NCI-H345 treated with DMSO at 0.1 percent for 48 hours (cell line): ENCODE data around the gene KIR3DL2.
"Not testable (repeated sequence)": the region's sequence is repeated elsewhere in the genome, so short reads cannot be mapped to it uniquely, and the experiment has no call there.

ENCODE experiments used
- DNase-seq: peaks from one replicate; lab custom pipeline; 2025; ENCODE audit not compliant: unreplicated experiment; lab: John Stamatoyannopoulos, UW

Gene KIR3DL2

GRCh38 chr19:54850061-54850640 is at the start of gene KIR3DL2:
TSS of gene KIR3DL2 (plus strand) at chr19:54850443. CDS start at chr19:54850476, 33 bp downstream.
- not testable (repeated sequence) for DNase-seq

- no peak for DNase-seq
Observed at GRCh38 chr19:54803410-54803809, 46.8 kb upstream of the KIR3DL2 start, which contains the start of gene KIR2DL4. TSS of gene KIR2DL4 (plus strand) at chr19:54803610. CDS start at chr19:54803652, 42 bp downstream.

- DNase-seq, result no peak
Observed at GRCh38 chr19:54804101-54804500, 46.1 kb upstream of the KIR3DL2 start.

GRCh38 chr19:54804571-54804970 is 45.7 kb upstream of the KIR3DL2 start:
- DNase-seq, result no peak

- DNase-seq, result no peak
Observed at GRCh38 chr19:54805665-54806515, 44.4 kb upstream of the KIR3DL2 start.

- no peak for DNase-seq
Observed at GRCh38 chr19:54806516-54806838, 43.8 kb upstream of the KIR3DL2 start.

GRCh38 chr19:54814571-54814970 is 35.7 kb upstream of the KIR3DL2 start:
- DNase-seq, result not testable (repeated sequence)

GRCh38 chr19:54816251-54816650 is 34.0 kb upstream of the KIR3DL2 start, which contains the start of gene KIR3DL1:
TSS of gene KIR3DL1 (plus strand) at chr19:54816468.
- not testable (repeated sequence) for DNase-seq

- no peak for DNase-seq
Observed at GRCh38 chr19:54817670-54818536, 32.3 kb upstream of the KIR3DL2 start.

- not testable (repeated sequence) for DNase-seq
Observed at GRCh38 chr19:54824416-54824815, 25.8 kb upstream of the KIR3DL2 start.

- DNase-seq, result not testable (repeated sequence)
Observed at GRCh38 chr19:54825326-54825725, 24.9 kb upstream of the KIR3DL2 start.

GRCh38 chr19:54828064-54828463 is 22.2 kb upstream of the KIR3DL2 start:
- not testable (repeated sequence) for DNase-seq

- not testable (repeated sequence) for DNase-seq
Observed at GRCh38 chr19:54832496-54832895, 17.7 kb upstream of the KIR3DL2 start, which contains the start of gene KIR2DS4. TSS of gene KIR2DS4 (plus strand) at chr19:54832676.

GRCh38 chr19:54835126-54835525 is 15.1 kb upstream of the KIR3DL2 start:
- not testable (repeated sequence) for DNase-seq

GRCh38 chr19:54837522-54837921 is 12.7 kb upstream of the KIR3DL2 start:
- DNase-seq, result not testable (repeated sequence)

- not testable (repeated sequence) for DNase-seq
Observed at GRCh38 chr19:54843171-54843570, 7.1 kb upstream of the KIR3DL2 start.

GRCh38 chr19:54850930-54851329 is 687 bp downstream of the KIR3DL2 start:
- no peak for DNase-seq

GRCh38 chr19:54851353-54851752 is 1.1 kb downstream of the KIR3DL2 start:
- DNase-seq, result no peak

- not testable (repeated sequence) for DNase-seq
Observed at GRCh38 chr19:54855241-54855640, 5.0 kb downstream of the KIR3DL2 start.

GRCh38 chr19:54858476-54858875 is 8.2 kb downstream of the KIR3DL2 start:
- DNase-seq, result not testable (repeated sequence)

- not testable (repeated sequence) for DNase-seq
Observed at GRCh38 chr19:54859421-54859820, 9.2 kb downstream of the KIR3DL2 start.
